Right lobe of liver (tissue), 4 donors: Measurements from ENCODE around the gene OPN3.

Experiments used
- POLR2A ChIP-seq: fragments of 450-650 bp; IDR thresholded peaks from one replicate; pipeline ENCODE4 v1.6.1; 2017; ENCODE audit warnings: antibody characterized with exemption, mild to moderate bottlenecking
- TF ChIP-seq, protein P1 (sequence below), 4 donors: fragments of 200-600 bp in 3 of 4; fragments of 450-650 bp in 1 of 4; IDR thresholded peaks; one replicate each; pipeline versions ENCODE4 v1.5.1 to v1.8.0; 2016 to 2022; ENCODE audit warnings: antibody characterized with exemption in 4 of 4, mild to moderate bottlenecking in 2 of 4
- donor health status: DM: no; HTN: no; CAD: no.
- donor health status: DM: no; HTN: no; CAD: no.
- donor health status: DM: no; HTN: yes; CAD: no.

DNA sequence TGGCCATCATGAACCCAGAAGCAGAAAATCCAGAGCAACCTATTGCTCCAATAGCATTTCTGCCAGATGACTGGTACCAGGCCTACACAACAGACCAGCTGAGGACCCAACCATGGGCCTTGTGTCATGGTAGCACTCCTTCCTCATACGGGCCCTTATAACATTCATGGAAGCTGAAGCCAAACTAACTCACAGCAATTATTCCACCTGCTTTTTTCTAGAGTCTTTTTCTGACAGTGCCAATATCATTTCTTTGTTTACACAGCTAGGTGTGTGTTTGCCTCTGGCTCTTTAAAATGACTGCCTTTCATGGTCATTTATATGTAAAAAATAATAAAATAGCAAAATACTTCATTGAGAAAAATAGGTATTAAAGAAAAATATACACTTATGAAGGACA lies 8.0 kb upstream of the OPN3 start:
- TF ChIP-seq, protein P1, sequence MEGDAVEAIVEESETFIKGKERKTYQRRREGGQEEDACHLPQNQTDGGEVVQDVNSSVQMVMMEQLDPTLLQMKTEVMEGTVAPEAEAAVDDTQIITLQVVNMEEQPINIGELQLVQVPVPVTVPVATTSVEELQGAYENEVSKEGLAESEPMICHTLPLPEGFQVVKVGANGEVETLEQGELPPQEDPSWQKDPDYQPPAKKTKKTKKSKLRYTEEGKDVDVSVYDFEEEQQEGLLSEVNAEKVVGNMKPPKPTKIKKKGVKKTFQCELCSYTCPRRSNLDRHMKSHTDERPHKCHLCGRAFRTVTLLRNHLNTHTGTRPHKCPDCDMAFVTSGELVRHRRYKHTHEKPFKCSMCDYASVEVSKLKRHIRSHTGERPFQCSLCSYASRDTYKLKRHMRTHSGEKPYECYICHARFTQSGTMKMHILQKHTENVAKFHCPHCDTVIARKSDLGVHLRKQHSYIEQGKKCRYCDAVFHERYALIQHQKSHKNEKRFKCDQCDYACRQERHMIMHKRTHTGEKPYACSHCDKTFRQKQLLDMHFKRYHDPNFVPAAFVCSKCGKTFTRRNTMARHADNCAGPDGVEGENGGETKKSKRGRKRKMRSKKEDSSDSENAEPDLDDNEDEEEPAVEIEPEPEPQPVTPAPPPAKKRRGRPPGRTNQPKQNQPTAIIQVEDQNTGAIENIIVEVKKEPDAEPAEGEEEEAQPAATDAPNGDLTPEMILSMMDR (IDR thresholded peaks at IDR 0.05), result no peak
- TF ChIP-seq POLR2A, result no peak
